Activated T-helper 1 cell treated with anti-CD3 and anti-CD28 coated beads, Interleukin-2, amount 50 U/mL, for 16 hours (primary cell): ENCODE results near the gene CD300LF.

Experiments
- DNase-seq, 2 donors: peaks; one replicate each; pipeline ENCODE4 v3.0.0-alpha.2; 2020; ENCODE audit warnings: low read depth in 1 of 2, low spot score in 1 of 2

CD300LF gene

DNA sequence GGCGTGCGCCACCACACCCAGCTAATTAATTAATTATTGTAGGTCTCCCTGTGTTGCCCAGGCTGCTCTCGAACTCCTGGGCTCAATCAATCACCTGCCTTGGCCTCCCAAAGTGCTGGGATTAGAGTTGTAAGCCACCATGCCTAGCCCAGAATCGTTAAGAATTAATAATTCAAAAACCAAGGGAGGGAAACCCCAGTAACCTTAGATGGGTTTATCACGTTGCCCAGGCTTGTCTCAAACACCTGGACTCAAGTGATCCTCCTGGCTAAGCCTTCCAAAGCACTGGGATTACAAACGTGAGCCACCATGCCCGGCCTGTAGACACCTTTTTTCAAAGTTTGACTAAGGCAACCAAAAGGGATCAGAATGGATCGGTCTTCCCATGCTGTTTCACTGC lies 21.6 kb downstream of the CD300LF start:
- no peak for DNase-seq

DNA sequence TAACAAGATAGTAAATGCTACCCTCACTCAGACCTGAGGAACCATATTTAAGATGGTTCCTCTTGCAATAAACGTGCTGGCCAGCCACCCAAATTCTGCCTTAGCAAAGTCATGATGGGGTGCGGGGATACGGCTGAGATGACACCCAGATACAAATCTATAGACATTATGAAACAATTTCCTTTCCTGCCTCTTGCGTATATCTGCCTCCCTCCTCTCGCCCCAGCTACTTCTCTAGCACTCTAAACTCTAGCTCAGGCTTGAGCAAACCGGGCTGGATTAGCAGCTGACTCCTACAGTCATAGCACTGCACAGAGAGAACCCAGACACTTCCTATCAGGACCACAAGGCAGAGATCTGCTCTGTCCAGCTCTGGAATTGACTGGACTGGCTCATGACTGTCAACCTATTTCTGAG lies 22.3 kb downstream of the CD300LF start:
- no peak for DNase-seq

DNA sequence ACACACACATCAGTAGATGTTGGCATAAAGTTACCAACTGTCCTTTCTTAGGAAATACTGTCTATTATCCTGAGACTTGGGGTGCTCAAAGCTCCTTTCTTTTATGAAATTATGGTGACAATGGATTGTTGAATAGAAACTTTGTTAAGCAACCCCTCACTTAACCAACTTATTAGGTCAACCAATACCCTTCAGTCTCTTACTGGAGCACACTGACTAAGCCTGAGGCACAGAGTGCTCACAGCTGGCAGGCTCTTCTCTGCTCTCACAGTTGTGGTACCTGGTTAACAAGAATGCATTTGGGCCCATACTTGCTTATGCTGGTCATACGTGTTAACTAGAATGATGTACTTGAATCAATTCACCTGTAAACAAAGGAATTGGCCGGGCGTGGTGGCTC lies 24.8 kb downstream of the CD300LF start:
- DNase-seq, result no peak

- no peak for DNase-seq
Observed at GRCh38 chr17:74686761-74687160, 26.0 kb downstream of the CD300LF start.

DNA sequence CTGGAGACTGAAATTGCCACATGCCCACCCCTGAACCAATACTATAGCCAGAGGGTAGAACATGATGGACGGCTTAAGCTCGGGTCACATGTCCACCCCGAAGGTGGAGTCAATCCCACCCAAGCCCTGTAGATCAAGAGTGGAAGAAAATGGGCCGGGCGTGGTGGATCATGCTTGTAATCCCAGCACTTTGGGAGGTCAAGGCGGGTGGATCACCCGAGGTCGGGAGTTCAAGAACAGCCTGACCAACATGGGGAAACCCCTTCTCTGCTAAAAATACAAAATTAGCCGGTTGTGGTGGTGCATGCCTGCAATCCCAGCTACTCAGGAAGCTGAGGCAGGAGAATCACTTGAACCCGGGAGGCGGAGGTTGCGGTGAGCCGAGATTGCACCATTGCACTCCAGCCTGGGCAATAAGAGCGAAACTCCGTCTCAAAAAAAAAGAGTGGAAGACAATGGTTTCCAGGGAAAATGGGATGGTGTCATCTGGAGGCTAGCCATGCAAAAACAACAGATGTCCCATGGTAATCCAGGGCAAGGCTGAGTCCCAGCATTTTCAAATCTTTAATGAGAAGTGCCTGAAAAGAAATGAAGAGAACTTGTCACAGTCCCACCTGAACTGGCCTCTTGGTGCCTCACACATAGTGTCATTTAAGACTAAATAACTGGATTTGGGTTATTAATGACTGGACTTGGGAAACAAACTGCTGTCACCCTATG lies 30.1 kb downstream of the CD300LF start:
- DNase-seq, result no peak

- no peak for DNase-seq
Observed at GRCh38 chr17:74682028-74682427, 30.7 kb downstream of the CD300LF start.

GRCh38 chr17:74680941-74681340 lies 31.8 kb downstream of the CD300LF start:
- DNase-seq, result no peak

- no peak for DNase-seq
Observed at GRCh38 chr17:74680213-74680612, 32.5 kb downstream of the CD300LF start.

DNA sequence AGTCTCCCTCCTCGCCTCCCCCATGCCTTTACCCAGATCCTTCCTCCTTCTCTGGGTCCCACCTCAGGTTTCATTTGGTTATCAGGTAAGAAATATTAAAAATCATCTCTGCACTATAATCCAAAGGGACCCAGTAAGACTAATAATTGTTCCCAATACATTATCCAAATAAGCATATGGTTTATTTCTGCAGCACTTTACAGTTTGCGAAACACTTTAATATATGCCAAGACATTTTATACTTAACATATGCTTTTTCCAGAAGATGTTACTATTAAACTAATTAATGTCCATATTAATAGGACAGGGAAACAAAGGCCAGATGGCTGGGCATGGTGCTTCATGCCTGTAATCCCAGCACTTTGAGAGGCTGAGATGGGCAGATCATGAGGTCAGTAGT lies 33.3 kb downstream of the CD300LF start:
- no peak for DNase-seq

GRCh38 chr17:74678541-74678940 lies 34.2 kb downstream of the CD300LF start:
- no peak for DNase-seq

GRCh38 chr17:74677558-74678466 lies 34.9 kb downstream of the CD300LF start:
- no peak for DNase-seq

DNA sequence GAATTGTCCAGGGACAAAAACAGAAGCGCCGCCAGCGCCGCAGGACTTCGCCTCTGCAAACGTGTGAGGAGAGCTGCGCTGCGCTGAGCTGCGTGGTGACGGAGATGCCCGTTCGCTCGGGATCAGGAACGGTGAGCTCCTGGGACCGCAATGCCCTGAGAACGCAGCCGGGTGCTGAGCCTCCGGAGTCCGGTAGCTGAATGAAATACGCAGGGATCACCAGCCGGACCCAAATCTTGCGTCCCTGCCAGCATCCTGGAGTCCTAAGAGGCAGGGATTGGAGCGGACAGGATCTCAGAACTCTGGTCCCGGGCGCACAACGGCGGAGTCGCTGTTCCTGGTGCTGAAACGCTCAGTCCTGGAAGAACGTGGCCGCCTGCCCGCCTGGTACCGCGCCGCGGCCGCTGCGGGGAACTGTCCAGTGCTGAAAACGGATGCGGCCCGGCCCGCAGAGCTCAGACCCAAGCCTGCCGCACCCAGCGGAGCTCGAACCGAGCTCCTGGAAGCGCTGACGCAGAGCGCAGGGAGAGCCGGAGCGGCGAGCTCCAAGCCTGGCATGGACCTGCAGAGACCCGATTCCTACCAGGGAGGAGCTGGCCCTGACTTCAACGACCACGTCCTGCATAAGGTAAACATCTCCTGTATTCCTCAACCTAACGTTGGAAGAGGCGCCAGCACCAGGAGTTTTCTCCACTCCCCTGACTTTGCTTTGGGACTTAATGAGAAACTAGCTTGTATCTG lies 41.5 kb downstream of the CD300LF start:
- peak; percentile 50 for DNase-seq

GRCh38 chr17:74670329-74670728 lies 42.4 kb downstream of the CD300LF start:
- DNase-seq, result no peak

DNA sequence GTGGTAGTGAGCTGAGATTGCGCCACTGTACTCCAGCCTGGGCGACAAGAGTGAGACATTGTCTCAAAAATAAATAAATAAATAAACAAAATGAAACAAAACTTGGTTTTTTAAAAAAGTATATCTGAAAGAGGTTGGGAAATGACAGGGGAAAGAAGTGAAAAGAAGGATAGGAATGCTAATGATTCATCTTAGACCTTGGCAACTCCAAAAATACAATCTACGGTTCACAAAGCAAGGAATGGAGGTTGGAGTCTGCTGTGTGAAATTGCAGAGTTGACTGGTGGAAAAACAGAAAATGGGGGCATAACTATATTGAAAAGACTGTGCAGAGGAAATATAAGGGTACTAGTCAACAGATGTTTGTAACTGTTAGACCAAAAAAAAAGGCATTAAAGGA lies 49.2 kb downstream of the CD300LF start:
- no peak for DNase-seq

- DNase-seq, result no peak
Observed at GRCh38 chr17:74659889-74660288, 52.8 kb downstream of the CD300LF start.

GRCh38 chr17:74658620-74659019 lies 54.1 kb downstream of the CD300LF start:
- no peak for DNase-seq

DNA sequence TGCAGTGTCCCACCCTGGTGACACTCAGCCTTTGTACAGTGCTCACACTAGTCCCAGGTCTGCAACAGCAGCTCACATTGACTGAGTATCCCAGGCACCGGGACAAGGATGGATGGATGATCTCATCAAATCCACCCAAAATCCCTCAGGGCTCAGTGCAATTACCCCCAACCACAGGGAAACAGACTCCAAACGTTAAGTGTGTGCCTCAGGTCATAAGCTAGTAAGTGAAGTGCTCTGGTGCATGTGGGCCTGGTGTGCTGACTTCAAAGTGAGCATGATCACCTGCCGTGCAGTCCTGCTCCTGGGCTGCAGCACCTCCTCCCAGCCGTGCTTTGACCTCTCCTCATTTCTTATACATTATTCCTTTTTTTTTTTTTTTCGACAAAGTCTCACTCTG lies 58.0 kb downstream of the CD300LF start:
- no peak for DNase-seq

DNA sequence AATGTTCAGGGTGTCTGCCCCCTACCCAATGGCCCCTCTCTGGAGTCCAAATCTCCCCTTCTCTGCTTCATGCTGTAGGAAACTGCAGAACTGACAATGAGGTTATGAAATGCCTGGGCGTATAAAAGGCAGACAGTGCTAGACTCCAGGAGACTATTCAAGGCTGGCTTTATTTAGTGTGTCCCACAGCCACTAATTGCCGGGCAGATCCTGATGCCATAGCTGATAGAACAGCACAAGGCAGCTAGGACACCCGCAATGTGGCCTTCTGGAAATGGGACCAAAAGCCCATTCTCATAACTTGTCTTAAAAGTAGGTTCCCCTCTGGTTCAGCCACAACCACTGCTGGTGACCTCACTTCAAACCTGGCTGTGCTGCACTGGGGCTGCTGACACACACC lies 60.7 kb downstream of the CD300LF start:
- no peak for DNase-seq

- DNase-seq, result no peak
Observed at GRCh38 chr17:74649909-74650308, 62.8 kb downstream of the CD300LF start.

- no peak for DNase-seq
Observed at GRCh38 chr17:74647871-74648672, 64.7 kb downstream of the CD300LF start.

DNA sequence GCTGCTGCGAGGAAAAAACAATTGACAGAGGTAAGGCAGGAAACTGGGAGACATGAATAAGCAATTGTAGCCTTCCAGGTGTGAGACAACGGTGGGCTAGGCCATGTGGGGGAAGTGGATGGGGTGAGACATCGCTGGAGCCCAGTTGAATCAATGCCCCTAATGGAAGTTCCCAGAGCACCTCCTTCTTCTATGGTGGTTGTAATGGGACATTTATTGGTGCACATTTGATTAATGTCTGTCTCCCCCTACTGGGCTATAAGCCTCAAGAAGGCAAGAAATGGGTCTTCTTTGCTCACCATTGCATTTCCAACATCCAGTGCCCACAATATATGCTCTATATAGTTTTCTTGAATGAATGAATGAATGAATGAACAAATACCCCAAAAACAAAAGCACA lies 66.5 kb downstream of the CD300LF start:
- no peak for DNase-seq
